Lower leg skin (tissue), 4 donors: Measurements from ENCODE around the gene TCAIM. TPM values are rescaled to one million over a fixed set of nuclear protein-coding genes. Genes with fewer than 3 reads are reported as not detected.

Experiments used
- DNase-seq, 2 donors: peaks; one replicate each; pipeline ENCODE4 v3.0.0-alpha.2; 2019; ENCODE audit warnings: low spot score in 2 of 2
- H3K4me3 ChIP-seq: fragments of 200-600 bp; sonication (generic); 2 replicates; pipeline ENCODE4 v1.5.1; 2017; ENCODE audit warnings: mild to moderate bottlenecking, low read depth; ENCODE audit not compliant: poor library complexity, severe bottlenecking
- POLR2A ChIP-seq, 2 donors: fragments of 450-650 bp; IDR thresholded peaks; one replicate each; pipeline ENCODE4 v1.6.1; 2016 to 2017; ENCODE audit warnings: antibody characterized with exemption in 2 of 2, mild to moderate bottlenecking in 1 of 2, moderate library complexity in 1 of 2
- WGBS, 2 donors: methylation state at CpG; one replicate each; pipeline ENCODE4 v1.1.5; 2018; 5-methylcytosine and 5-hydroxymethylcytosine counted together
- intact Hi-C: fragments of 100-400 bp; cut with DNase I; formaldehyde crosslinking; loops from one replicate; pipeline ENCODE4 v1.15.0; 2023; ENCODE audit warnings: low total_unique reads
- total RNA-seq, 4 donors: library from RNA; depleted of rRNA; stranded (reverse); fragments of >200 nt; gene quantifications; one replicate each; pipeline ENCODE4 v1.1.0, GENCODE V29; 2016
- TF ChIP-seq, protein P1 (sequence below), 3 donors: fragments of 450-650 bp; IDR thresholded peaks; one replicate each; pipeline ENCODE4 v1.5.1; 2016; ENCODE audit warnings: antibody characterized with exemption in 3 of 3, mild to moderate bottlenecking in 3 of 3, moderate library complexity in 2 of 3

The TCAIM gene
- total RNA-seq, 4 donors from 2014 or later = 16.6 to 20.0 (median 18.5) TPM

DNA sequence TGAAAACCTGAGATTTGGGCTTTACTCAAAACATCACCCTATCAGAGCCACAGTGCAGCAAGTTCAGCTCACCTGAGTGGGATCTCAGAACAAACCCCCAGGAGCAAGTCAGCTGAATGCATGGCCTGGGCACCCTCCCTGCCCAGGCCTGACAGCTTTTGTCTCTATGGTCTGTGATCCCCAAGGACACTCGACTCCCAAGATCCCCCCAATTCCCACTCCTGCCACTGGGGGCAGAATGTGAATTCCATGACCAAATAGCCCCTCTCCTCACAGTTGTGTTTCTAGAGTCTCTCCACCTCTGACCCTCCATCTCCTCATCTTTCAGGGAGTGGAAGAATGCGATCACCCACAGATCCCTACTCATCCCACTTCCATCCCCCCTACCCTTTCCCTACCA is 80.0 kb downstream of the TCAIM start:
- intact Hi-C loops = no loop called here
- 83 to 92% methylated on average over 2 of the region's 2 CpGs for WGBS, 2 donors
- TF ChIP-seq POLR2A (IDR thresholded peaks at IDR 0.05) = no peak
- TF ChIP-seq, protein P1, sequence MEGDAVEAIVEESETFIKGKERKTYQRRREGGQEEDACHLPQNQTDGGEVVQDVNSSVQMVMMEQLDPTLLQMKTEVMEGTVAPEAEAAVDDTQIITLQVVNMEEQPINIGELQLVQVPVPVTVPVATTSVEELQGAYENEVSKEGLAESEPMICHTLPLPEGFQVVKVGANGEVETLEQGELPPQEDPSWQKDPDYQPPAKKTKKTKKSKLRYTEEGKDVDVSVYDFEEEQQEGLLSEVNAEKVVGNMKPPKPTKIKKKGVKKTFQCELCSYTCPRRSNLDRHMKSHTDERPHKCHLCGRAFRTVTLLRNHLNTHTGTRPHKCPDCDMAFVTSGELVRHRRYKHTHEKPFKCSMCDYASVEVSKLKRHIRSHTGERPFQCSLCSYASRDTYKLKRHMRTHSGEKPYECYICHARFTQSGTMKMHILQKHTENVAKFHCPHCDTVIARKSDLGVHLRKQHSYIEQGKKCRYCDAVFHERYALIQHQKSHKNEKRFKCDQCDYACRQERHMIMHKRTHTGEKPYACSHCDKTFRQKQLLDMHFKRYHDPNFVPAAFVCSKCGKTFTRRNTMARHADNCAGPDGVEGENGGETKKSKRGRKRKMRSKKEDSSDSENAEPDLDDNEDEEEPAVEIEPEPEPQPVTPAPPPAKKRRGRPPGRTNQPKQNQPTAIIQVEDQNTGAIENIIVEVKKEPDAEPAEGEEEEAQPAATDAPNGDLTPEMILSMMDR (IDR thresholded peaks at IDR 0.05) = no peak
- no peak for DNase-seq
- no peak overlapping the region for H3K4me3 ChIP-seq

DNA sequence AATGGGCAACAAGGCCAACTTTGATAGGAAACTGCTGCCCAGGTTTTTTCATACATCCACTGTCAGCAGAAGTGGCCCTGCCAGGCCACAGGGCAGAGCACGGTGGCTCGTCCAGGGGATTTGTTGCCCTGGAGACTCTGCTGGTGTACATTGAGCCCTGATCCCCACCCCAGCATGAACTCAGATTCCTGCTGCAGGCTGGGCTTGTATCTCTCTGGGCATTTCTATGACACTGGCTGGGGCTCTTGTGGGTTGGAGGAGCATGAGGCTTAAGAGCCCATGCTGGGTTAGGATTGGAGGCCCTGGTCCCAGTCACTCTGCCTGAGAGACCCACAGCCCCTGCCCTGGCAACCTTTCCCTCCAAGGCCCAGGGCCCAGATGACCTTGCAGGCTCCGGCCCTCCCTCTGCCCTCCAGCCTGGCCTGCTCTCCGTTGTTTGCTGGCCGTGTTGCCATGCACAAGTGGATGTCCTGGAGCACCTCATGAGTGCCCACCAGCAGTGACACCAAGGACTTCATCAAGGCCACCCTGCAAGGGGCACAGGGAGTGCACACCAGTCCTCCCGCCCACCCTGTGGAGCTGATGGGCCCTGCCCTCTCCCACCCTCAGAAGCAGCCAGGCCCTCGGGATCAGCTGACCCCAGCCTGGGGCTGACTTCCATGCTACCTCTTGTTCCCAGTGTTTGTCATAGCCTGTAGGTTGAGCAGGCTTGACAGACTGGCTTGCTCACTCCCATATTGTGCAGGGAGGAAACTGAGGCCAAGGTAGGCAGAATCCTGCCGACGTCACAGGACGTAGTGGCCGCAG is 80.8 kb downstream of the TCAIM start:
- intact Hi-C loops = no loop called here
- no peak for DNase-seq
- WGBS, 2 donors = 66 to 95% methylated on average over 7 to 9 of the region's 11 CpGs

DNA sequence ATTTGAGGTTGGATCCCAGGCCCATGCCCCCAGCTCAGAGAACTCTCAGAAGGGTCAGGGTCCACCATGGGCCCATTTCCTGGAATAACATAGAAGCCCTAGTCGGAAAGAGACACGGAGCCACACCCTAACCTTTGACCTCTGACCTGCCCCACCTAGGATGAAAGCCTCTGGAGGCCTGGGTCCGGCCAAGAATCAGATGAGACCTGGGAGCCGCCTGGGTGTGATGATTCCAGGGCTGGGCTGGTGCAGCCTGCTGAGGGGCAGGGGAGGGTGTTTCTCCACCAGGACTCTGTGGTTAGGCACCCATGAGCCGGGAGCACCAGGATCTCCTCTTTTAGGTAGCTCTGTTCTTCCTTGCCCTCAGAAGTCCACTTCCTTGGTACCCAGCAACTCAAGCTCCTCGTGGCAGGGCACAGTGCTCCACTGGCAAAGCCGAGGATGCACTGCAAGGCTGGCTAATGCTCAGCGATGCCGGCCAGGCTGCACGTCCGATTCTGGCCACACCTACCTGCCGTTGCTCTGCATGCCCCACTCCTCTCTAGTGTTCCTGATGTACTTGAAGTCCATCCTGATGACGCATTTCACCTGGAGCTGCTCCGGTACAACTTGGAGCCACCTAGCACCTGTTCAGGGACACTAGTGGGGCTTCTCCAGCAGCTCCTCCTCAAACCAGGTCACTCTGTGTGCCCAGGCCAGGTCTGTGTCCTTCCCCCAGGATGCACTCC is 81.5 kb downstream of the TCAIM start:
- TF ChIP-seq, protein P1 (IDR thresholded peaks at IDR 0.05) = no peak
- TF ChIP-seq POLR2A (IDR thresholded peaks at IDR 0.05) = no peak
- intact Hi-C loops = no loop called here
- H3K4me3 ChIP-seq = no peak overlapping the region
- WGBS, 2 donors = 84 to 88% methylated on average over 13 to 14 of the region's 14 CpGs
- no peak for DNase-seq

More for the DNA sequence above, 80.8 kb downstream of the TCAIM start:
- TF ChIP-seq, protein P1 (IDR thresholded peaks at IDR 0.05) = no peak
- no peak for TF ChIP-seq POLR2A (IDR thresholded peaks at IDR 0.05)
- no peak overlapping the region for H3K4me3 ChIP-seq

DNA sequence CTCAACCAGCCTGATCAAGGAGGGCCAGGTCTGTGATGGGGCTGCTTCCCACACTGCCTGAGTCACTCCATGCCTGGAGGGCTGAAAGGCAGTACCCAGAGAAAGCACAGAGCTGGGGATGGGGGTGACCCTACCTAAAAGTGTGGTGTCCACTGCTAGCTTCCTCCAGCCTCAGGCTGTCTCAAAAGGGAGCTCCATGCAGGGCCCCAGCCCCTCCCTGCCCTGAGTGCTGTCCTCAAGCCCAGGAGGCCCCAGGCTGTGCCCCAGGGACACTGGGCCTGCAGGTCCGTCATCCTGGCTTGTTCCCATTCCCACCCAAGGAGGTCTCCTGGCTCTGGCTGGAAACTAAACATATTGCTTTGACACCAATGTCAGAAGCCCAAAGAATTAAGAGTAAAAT is 82.1 kb downstream of the TCAIM start:
- TF ChIP-seq POLR2A (IDR thresholded peaks at IDR 0.05) = no peak
- TF ChIP-seq, protein P1 (IDR thresholded peaks at IDR 0.05) = no peak
- DNase-seq = peak in 1 of 2 donors; percentile 54
- intact Hi-C loops = no loop called here

DNA sequence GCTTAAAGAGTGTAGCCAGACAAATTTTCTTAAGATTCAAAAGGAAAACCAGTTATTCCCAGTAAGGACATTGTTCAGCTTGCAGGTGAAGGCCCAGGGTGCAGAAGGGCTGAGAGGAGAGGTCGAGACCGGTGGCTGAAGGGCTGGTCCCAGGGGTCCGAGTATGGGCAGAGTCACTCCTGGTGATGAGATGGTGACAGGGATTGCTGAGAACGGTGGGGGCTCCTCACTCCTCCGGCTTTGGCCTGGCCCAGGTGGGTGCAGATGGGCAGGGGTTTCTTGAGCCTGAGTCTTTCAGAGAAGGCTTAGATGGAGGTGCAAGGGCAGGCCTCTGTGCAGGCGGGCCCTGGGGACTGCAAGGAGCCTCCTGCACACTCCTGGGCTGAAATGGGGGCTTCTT is 82.7 kb downstream of the TCAIM start:
- peak in 1 of 2 donors; percentile 50 for DNase-seq
- no peak overlapping the region for H3K4me3 ChIP-seq
- 93 to 99% methylated on average over 6 of the region's 6 CpGs for WGBS, 2 donors
- TF ChIP-seq, protein P1 (IDR thresholded peaks at IDR 0.05) = no peak
- TF ChIP-seq POLR2A (IDR thresholded peaks at IDR 0.05) = no peak
- intact Hi-C loops = no loop called here

More for the DNA sequence above, 82.1 kb downstream of the TCAIM start:
- WGBS, 2 donors = 50 to 73% methylated on average over 1 of the region's 1 CpG
- no peak overlapping the region for H3K4me3 ChIP-seq
